GM12801 (cell line): ENCODE results near the gene CTNNA2.

Experiments used
- CTCF ChIP-seq: IDR thresholded peaks from one replicate; pipeline ENCODE4 v1.5.1; 2011; ENCODE audit warnings: control low read depth; ENCODE audit not compliant: insufficient read length; ENCODE audit errors: extremely low read depth

Gene CTNNA2

GRCh38 chr2:80624062-80624461 is 1111.2 kb downstream of the CTNNA2 start:
- TF ChIP-seq CTCF, result no peak

GRCh38 chr2:80634590-80634989 is 1121.7 kb downstream of the CTNNA2 start:
- TF ChIP-seq CTCF, result no peak

- no peak for TF ChIP-seq CTCF
These were observed 1125.9 kb downstream of the CTNNA2 start for GRCh38 chr2:80638783-80639182.

- TF ChIP-seq CTCF, result no peak
These were observed 1129.6 kb downstream of the CTNNA2 start for GRCh38 chr2:80642465-80642864.

- TF ChIP-seq CTCF, result no peak
These were observed 1130.7 kb downstream of the CTNNA2 start for GRCh38 chr2:80643598-80643997.

- TF ChIP-seq CTCF, result no peak
These were observed 1138.6 kb downstream of the CTNNA2 start for GRCh38 chr2:80651435-80651834.

GRCh38 chr2:80655265-80655664 is 1142.4 kb downstream of the CTNNA2 start:
- TF ChIP-seq CTCF, result no peak

GRCh38 chr2:80670763-80671162 is 1157.9 kb downstream of the CTNNA2 start:
- no peak for TF ChIP-seq CTCF
